ENCODE results near the gene EHBP1L1. TPM values are rescaled to one million over a fixed set of nuclear protein-coding genes. Genes with fewer than 3 reads are reported as not detected.

The EHBP1L1 gene
- polyA plus RNA-seq, 1 donor from 2014 or later: 18.3 TPM

DNA sequence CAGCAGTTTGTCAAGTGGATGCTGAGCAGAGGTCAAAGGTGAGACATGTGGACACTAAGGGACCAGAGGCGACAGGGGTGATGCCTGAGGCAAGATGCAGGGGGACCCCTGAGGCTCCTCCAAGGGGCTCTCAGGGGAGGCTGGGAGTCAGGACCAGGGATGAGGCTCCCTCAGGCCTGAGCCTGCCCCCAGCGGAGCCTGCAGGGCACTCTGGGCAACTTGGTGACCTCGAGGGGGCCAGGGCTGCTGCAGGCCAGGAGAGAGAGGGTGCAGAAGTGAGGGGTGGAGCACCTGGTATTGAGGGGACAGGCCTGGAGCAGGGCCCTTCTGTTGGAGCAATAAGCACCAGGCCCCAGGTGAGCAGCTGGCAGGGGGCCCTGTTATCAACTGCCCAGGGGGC lies 6.1 kb downstream of the EHBP1L1 start:
- TF ChIP-seq POLR2AphosphoS5 (IDR thresholded peaks at IDR 0.05): no peak
- no peak for TF ChIP-seq TAF1 (IDR thresholded peaks at IDR 0.05; ENCODE audit: low read depth)
- no peak for TF ChIP-seq SMC3 (conservative IDR thresholded peaks at IDR 0.05; ENCODE audit: poor library complexity)
- TF ChIP-seq, protein P1, sequence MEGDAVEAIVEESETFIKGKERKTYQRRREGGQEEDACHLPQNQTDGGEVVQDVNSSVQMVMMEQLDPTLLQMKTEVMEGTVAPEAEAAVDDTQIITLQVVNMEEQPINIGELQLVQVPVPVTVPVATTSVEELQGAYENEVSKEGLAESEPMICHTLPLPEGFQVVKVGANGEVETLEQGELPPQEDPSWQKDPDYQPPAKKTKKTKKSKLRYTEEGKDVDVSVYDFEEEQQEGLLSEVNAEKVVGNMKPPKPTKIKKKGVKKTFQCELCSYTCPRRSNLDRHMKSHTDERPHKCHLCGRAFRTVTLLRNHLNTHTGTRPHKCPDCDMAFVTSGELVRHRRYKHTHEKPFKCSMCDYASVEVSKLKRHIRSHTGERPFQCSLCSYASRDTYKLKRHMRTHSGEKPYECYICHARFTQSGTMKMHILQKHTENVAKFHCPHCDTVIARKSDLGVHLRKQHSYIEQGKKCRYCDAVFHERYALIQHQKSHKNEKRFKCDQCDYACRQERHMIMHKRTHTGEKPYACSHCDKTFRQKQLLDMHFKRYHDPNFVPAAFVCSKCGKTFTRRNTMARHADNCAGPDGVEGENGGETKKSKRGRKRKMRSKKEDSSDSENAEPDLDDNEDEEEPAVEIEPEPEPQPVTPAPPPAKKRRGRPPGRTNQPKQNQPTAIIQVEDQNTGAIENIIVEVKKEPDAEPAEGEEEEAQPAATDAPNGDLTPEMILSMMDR (IDR thresholded peaks at IDR 0.05; ENCODE audit: poor library complexity, severe bottlenecking): no peak
- TF ChIP-seq EZH2 (IDR thresholded peaks at IDR 0.05; ENCODE audit: borderline replicate concordance, insufficient read depth, low read length, poor library complexity, severe bottlenecking): no peak
- TF ChIP-seq RAD21 (conservative IDR thresholded peaks at IDR 0.05): no peak
- Histone ChIP-seq H2AFZ (ENCODE audit: low read depth, low read length) (no peak overlapping the region), H3K36me3 (ENCODE audit: insufficient read depth, low read length) (no peaks in the 10 kb centered on the region), H3K27me3 (ENCODE audit: insufficient read depth, low read depth, low read length) (peaks cover 21% of the 10 kb centered on the region), H3K9ac (ENCODE audit: low read length) (no peak overlapping the region), H3K4me3 (ENCODE audit: low read length) (no peak overlapping the region), H3K9me2 (ENCODE audit: insufficient read depth, low read length) (no peaks in the 10 kb centered on the region), H3K9me3 (ENCODE audit: low read length) (no peaks in the 10 kb centered on the region), H3F3A (ENCODE audit: insufficient read depth, low read length, poor library complexity, severe bottlenecking) (no peaks in the 10 kb centered on the region), H3K79me2 (replicated peaks; ENCODE audit: insufficient read depth, low read length) (no peaks in the 10 kb centered on the region), H3K4me2 (ENCODE audit: low read length) (no peak overlapping the region), H4K20me1 (ENCODE audit: insufficient read depth) (no peaks in the 10 kb centered on the region), H3K27ac (ENCODE audit: low read length) (no peak overlapping the region)

DNA sequence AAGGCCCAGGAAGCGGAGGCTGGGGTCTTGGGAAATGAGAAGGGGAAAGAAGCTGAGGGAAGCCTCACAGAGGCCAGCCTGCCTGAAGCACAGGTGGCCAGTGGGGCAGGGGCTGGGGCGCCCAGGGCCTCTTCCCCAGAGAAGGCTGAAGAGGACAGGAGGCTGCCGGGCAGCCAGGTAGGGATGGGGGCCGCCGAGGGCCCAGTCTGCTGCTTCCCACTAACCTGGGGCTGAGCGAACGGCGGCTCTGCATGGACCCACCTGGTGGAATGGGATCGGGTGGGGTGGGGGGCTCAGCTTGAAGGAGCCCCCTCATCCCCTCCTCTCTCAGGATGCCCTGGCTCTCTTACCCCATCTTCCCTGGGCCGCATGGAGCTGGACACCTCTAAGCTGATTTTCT lies 7.7 kb downstream of the EHBP1L1 start:
- Histone ChIP-seq H3K27ac (ENCODE audit: low read length) (no peak overlapping the region), H3K9me2 (ENCODE audit: insufficient read depth, low read length) (no peaks in the 10 kb centered on the region), H3K4me3 (ENCODE audit: low read length) (no peak overlapping the region), H2AFZ (ENCODE audit: low read depth, low read length) (no peak overlapping the region), H3K4me2 (ENCODE audit: low read length) (no peak overlapping the region), H3K9ac (ENCODE audit: low read length) (no peak overlapping the region), H3K27me3 (ENCODE audit: insufficient read depth, low read depth, low read length) (peaks cover 21% of the 10 kb centered on the region), H3F3A (ENCODE audit: insufficient read depth, low read length, poor library complexity, severe bottlenecking) (no peaks in the 10 kb centered on the region), H3K79me2 (replicated peaks; ENCODE audit: insufficient read depth, low read length) (no peaks in the 10 kb centered on the region), H3K9me3 (ENCODE audit: low read length) (no peaks in the 10 kb centered on the region), H4K20me1 (ENCODE audit: insufficient read depth) (no peaks in the 10 kb centered on the region), H3K36me3 (ENCODE audit: insufficient read depth, low read length) (no peaks in the 10 kb centered on the region)
- no peak for TF ChIP-seq POLR2AphosphoS5 (IDR thresholded peaks at IDR 0.05)
- TF ChIP-seq TAF1 (IDR thresholded peaks at IDR 0.05; ENCODE audit: low read depth): no peak
- no peak for TF ChIP-seq SMC3 (conservative IDR thresholded peaks at IDR 0.05; ENCODE audit: poor library complexity)
- no peak for TF ChIP-seq RAD21 (conservative IDR thresholded peaks at IDR 0.05)
- no peak for TF ChIP-seq MXI1 (conservative IDR thresholded peaks at IDR 0.05; ENCODE audit: poor library complexity, severe bottlenecking)
- no peak for TF ChIP-seq EZH2 (IDR thresholded peaks at IDR 0.05; ENCODE audit: borderline replicate concordance, insufficient read depth, low read length, poor library complexity, severe bottlenecking)
- TF ChIP-seq, protein P1 (IDR thresholded peaks at IDR 0.05; ENCODE audit: poor library complexity, severe bottlenecking): no peak

DNA sequence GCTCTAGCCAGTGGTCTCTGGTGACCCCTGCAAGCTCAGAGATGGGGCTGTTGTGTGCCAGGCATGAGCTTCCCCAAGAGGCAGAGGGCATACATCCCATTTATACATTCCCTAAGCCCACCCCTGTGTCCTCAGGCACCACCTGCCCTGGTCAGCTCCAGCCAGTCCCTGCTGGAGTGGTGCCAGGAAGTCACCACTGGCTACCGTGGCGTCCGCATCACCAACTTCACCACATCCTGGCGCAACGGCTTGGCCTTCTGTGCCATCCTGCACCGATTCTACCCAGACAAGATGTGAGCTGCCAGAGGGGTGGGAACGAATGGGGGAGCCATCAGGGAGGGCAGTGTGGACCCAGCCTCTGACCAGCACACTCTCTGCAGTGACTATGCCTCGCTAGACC lies 8.3 kb downstream of the EHBP1L1 start:
- H3K36me3 ChIP-seq (ENCODE audit: insufficient read depth, low read length): no peaks in the 10 kb centered on the region
- no peaks in the 10 kb centered on the region for H3K9me3 ChIP-seq (ENCODE audit: low read length)
- no peaks in the 10 kb centered on the region for H3F3A ChIP-seq (ENCODE audit: insufficient read depth, low read length, poor library complexity, severe bottlenecking)
- no peaks in the 10 kb centered on the region for H4K20me1 ChIP-seq (ENCODE audit: insufficient read depth)
- H3K9me2 ChIP-seq (ENCODE audit: insufficient read depth, low read length): no peaks in the 10 kb centered on the region
- no peak overlapping the region for H3K27ac ChIP-seq (ENCODE audit: low read length)
- no peak for TF ChIP-seq RAD21 (conservative IDR thresholded peaks at IDR 0.05)
- no peak for TF ChIP-seq TAF1 (IDR thresholded peaks at IDR 0.05; ENCODE audit: low read depth)
- TF ChIP-seq, protein P1 (IDR thresholded peaks at IDR 0.05; ENCODE audit: poor library complexity, severe bottlenecking): no peak
- TF ChIP-seq, protein P2, sequence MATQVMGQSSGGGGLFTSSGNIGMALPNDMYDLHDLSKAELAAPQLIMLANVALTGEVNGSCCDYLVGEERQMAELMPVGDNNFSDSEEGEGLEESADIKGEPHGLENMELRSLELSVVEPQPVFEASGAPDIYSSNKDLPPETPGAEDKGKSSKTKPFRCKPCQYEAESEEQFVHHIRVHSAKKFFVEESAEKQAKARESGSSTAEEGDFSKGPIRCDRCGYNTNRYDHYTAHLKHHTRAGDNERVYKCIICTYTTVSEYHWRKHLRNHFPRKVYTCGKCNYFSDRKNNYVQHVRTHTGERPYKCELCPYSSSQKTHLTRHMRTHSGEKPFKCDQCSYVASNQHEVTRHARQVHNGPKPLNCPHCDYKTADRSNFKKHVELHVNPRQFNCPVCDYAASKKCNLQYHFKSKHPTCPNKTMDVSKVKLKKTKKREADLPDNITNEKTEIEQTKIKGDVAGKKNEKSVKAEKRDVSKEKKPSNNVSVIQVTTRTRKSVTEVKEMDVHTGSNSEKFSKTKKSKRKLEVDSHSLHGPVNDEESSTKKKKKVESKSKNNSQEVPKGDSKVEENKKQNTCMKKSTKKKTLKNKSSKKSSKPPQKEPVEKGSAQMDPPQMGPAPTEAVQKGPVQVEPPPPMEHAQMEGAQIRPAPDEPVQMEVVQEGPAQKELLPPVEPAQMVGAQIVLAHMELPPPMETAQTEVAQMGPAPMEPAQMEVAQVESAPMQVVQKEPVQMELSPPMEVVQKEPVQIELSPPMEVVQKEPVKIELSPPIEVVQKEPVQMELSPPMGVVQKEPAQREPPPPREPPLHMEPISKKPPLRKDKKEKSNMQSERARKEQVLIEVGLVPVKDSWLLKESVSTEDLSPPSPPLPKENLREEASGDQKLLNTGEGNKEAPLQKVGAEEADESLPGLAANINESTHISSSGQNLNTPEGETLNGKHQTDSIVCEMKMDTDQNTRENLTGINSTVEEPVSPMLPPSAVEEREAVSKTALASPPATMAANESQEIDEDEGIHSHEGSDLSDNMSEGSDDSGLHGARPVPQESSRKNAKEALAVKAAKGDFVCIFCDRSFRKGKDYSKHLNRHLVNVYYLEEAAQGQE (IDR thresholded peaks at IDR 0.05; ENCODE audit: borderline replicate concordance): no peak
- no peak for TF ChIP-seq SMC3 (conservative IDR thresholded peaks at IDR 0.05; ENCODE audit: poor library complexity)
- TF ChIP-seq POLR2AphosphoS5 (IDR thresholded peaks at IDR 0.05): no peak
- TF ChIP-seq MXI1 (conservative IDR thresholded peaks at IDR 0.05; ENCODE audit: poor library complexity, severe bottlenecking): no peak
- TF ChIP-seq EZH2 (IDR thresholded peaks at IDR 0.05; ENCODE audit: borderline replicate concordance, insufficient read depth, low read length, poor library complexity, severe bottlenecking): no peak
- no peak for TF ChIP-seq EP300 (conservative IDR thresholded peaks at IDR 0.05; ENCODE audit: poor library complexity, severe bottlenecking)
- H2AFZ ChIP-seq (ENCODE audit: low read depth, low read length): no peak overlapping the region
- H3K27me3 ChIP-seq (ENCODE audit: insufficient read depth, low read depth, low read length): peaks cover 21% of the 10 kb centered on the region
- no peak overlapping the region for H3K4me3 ChIP-seq (ENCODE audit: low read length)
- no peaks in the 10 kb centered on the region for H3K79me2 ChIP-seq (replicated peaks; ENCODE audit: insufficient read depth, low read length)
- no peak overlapping the region for H3K9ac ChIP-seq (ENCODE audit: low read length)
- H3K4me2 ChIP-seq (ENCODE audit: low read length): no peak overlapping the region

All from neural cell (in vitro differentiated cells).